ENCODE measurements around the gene CEP20.
"Not testable (repeated sequence)": the region's sequence is repeated elsewhere in the genome, so short reads cannot be mapped to it uniquely, and the experiment has no call there.

CEP20 gene, protein sequence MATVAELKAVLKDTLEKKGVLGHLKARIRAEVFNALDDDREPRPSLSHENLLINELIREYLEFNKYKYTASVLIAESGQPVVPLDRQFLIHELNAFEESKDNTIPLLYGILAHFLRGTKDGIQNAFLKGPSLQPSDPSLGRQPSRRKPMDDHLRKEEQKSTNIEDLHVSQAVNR

DNA sequence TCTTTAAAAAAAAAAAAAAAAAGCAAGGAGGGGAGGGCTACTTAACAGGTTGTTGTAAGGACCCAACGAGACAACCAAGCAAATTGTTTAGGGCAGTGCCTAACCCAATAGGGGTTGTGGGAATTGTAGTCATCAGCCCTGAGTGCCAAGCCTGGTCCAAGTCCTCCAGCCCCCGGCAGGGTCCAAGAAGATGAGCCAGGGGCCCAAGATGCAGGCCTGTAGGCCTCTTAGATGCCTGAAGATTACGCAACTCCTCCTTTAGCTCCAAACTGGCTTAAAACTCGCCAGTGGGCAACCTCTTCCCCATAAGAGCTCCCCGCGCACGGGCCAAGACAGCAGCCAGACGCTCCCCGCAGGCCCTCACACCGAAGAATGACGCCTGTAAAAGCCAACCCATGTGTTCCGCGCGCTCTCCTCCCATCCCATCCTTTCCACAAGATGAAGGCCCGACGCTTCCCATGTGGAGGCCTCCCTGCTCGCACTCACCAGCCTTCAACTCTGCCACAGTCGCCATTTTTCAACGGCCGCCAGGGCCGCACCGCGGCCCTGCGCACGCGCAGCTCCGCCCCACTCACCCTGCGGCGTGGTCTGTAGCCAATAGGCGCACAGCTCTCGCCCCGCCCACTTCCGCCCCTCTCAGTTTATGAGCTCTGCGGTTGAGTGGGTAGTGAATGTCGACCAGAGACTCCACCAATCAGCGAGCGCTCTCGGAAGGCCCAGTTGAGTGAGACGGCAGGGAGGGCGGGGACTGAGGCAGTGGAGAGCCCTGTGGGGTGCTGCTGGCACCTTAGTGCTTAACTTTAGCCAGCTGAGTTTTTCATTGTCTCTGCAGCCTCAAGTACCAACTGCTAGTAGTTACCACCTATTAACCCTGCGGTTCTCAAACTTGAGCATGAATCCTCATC is at the start of gene CEP20:
TSS of gene CEP20 (minus strand) at position 532 of the 905 bp plus-strand sequence. CDS start at position 514, 18 bp downstream.
- peak; percentile 100 for DNase-seq (ENCODE audit: low spot score)

DNA sequence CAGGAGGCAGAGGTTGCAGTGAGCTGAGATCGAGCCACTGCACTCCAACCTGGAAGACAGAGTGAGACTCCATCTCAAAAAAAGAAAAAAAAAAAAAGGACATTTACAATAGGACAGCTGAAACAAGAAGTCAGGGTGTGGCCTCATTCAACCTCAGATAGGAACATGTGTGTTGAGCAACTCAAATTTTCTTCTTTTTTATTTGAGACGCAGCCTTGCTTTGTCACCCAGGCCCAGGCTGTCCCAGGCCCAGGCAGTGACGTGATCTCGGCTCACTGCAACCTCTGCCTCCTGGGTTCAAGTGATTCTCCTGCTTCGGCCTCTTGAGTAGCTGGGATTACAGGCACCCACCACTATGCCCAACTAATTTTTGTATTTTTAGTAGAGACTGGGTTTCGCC is 48.4 kb upstream of the CEP20 start:
- not testable (repeated sequence) for DNase-seq (ENCODE audit: low spot score)

DNA sequence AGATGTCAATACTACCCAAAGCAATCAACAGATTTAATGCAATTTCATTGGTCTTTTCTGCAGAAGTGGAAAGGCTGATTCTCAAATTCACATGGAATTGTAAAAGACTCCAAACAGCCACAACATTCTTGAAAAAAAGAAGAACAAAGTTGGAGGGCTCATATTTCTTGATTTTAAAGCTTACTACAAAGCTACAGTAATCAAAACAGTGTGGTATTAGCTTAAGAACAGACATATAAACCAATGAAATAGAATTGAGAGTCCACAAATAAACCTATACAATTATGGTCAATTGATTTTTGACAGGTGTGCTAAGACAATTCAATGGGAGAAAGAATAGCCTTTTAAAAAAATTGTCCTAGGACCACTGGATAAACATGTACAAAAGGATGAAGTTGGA is 46.6 kb upstream of the CEP20 start:
- DNase-seq (ENCODE audit: low spot score) = no peak

DNA sequence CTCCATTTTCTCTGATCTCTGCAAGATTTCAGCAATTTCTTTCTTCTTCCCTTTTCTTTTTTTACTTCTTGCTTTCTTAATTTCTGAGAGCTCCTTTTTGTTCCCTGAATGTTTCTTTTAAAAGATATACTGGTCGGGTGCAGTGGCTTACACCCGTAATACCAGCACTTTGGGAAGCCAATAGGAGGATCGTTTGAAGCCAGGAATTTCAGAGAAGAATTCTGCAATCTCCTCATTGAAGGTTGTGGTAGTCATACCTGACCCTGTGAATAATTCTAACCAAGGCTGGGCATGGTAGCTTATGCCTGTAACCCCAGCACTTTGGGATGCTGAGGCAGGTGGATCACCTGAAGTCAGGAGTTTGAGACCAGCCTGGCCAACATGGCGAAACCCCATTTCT is 45.4 kb upstream of the CEP20 start:
- no peak for DNase-seq (ENCODE audit: low spot score)

DNA sequence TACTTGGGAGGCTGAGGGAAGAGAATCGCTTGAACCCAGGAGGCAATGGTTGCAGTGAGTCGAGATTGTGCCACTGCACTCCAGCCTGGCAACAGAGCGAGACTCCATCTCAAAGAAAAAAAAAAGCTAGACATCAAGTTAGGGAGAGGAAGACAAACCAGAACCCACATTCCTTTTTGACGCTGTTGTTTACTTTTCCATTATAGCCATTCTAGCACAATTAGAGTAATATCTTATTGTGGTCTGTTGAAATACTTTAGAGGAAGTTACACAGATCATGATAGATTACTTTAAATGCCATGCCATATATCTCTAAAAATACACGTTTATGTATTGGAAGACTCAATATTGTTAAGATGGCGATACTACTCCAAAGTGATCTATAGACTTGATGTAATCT is 44.5 kb upstream of the CEP20 start:
- no peak for DNase-seq (ENCODE audit: low spot score)

DNA sequence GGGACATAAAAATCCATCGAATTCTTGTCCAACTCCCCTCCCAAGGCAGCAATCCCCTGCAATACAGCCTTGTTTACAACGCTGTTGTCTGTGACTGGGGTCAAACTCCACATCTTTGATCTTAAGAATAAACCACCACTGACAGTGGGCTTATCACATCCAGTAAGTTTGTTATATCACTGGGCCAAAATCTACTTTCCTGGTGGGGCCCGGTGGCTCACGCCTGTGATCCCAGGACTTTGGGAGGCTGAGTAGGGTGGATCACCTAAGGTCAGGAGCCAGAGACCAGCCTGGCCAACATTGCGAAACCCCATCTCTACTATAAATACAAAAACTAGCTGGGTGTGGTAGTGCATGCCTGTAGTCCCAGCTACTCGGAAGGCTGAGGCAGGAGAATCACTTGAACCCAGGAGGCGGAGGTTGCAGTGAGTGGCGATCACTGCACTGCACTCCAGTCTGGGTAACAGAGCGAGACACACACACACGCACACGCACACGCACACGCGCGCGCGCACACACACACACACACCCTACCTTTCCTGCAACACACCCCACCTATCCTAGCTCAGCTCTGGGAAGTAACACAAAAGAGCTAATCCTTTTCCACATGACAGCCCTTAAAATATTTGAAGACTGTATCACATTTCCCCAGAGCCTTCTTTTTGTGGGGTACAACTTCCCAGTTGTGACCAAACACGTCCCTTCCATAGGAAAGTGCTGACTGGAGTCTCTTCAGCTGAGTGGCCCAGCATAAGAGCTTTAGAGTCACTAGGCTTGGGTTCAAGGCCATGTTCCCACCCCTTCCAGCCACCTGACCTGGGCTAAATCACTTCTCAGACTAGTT is 40.1 kb upstream of the CEP20 start:
- no peak for DNase-seq (ENCODE audit: low spot score)

DNA sequence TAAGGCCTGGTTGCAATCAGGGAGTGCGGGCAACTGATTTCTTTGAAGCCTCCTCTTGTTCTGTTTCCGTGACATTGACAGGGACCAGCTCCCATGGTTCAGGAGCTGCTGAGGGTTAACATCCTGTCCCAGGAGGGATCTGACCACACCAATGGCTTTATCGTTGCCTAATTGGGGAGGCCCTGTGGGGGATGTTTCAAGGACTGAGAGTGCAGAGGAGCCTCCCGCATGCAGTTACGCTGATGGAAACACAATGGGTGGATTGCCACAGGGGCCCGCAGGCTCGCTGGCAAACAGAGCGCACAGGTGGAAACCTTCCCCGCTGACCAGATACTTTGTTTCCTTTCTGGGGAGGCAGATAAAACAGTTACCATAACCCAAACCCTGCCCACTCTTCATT is 37.2 kb upstream of the CEP20 start:
- DNase-seq (ENCODE audit: low spot score) = no peak

DNA sequence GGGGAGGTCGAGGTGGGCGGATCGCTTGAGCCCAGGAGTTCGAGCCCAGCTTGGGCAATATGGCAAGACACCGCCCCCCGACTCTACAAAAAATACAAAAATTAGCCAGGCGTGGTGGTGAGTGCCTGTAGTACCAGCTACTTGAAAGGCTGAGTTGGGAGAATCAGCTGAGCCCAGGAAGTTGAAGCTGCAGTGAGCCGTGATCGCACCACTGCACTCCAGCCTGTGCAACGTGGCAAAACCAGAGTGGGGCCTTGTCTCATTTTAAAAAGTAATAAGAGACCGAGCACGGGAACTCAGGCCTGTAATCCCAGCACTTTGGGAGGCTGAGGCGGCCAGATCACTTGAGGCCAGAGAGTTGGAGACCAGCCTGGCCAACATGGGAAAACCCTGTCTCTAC is 36.6 kb upstream of the CEP20 start:
- no peak for DNase-seq (ENCODE audit: low spot score)

DNA sequence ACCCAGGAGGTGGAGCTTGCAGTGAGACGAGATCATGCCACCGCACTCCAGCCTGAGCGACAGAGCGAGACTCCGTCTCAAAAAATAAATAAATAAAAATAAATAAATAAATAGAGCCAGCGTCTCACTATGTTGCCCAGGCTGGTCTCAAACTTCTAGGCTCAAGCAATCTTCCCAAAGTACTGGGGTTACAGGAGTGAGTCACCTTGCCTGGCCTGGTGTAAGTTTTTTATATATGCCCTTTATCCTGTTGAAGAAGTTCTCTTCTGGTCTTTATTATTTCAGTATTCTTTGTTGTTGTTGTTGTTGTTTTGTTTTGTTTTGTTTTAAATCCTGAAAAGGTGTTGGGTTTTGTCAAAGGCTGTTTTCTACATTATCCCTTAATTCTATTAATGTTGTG is 30.9 kb upstream of the CEP20 start:
- no peak for DNase-seq (ENCODE audit: low spot score)

DNA sequence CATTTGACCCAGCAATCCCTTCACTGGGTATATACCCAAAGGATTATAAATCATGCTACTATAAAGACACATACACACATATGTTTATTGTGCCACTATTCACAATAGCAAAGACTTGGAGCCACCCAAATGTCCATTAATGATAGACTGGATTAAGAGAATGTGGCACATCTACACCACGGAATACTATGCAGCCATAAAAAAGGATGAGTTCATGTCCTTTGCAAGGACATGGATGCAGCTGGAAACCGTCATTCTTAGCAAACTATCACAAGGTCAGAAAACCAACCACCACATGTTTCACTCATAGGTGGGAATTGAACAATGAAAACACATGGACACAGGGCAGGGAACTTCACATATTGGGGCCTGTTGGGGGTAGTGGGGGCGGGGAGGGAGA is 29.9 kb upstream of the CEP20 start:
- DNase-seq (ENCODE audit: low spot score) = not testable (repeated sequence)

DNA sequence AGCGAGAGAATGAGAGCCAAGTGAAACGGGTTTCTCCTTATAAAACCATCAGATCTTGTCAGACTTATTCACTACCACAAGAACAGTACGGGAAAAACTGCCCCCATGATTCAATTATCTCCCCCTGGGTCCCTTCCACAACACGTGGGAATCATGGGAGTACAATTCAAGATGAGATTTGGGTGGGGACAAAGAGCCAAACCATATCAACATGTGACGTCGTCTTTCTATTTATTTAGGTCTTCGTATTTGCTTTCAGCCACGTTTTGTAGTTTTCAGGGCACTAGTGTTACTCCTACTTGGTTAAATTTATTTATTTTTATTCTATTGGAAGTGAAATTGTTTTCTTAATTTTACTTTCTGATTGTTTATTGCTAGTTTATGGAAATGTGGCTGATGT is 27.9 kb upstream of the CEP20 start:
- DNase-seq (ENCODE audit: low spot score) = no peak

DNA sequence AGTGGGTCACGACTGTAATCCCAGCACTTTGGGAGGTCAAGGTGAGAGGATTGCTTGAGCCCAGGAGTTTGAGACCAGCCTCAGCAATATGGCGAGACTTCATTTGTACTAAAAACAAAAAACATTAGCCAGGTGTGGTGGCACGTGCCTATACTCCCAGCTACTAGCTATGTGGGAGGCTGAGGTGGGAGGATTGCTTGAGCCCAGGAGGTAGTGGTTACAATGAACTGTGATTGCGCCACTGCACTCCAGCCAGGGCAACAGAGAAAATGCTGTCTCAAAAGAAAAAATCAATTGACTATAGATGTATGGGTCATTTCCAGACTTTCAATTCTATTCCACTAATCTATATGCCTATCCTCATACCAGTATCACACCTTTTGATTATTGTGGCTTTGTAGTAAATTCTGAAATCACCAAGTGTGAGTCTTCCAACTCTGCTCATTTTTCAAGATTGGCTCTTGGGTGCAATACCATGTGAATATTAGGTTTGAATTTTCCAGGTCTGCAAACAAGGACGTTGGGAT is 27.2 kb upstream of the CEP20 start:
- peak; percentile 29 for DNase-seq (ENCODE audit: low spot score)

DNA sequence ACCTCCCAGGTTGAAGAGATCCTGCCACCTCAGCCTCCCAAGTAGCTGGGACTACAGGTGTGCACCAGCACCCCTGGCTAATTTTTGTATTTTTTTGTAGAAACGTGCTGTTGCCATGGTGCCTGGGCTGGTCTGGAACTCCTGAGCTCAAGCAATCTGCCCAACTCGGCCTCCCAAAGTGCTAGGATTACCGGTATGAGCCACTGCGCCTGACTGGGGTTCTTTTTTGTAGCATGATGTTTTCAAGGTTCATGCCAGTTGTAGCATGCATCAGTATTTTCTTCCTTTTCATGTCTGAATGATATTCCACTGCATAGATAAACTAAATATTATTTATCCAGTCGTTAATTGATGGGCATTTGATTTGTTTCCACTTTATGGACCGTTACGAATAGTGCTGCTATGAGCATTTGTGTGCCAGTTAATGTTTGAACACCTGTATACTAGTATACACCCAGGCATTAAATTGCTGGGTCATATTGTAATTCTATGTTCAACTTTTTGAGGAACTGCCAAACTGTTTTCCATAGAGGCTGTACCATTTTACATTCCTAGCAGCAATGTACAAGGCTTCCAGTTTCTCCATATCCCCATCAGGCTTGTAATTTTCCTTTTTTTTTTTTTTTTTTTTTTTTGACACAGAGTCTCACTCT is 24.8 kb upstream of the CEP20 start:
- DNase-seq (ENCODE audit: low spot score) = no peak

DNA sequence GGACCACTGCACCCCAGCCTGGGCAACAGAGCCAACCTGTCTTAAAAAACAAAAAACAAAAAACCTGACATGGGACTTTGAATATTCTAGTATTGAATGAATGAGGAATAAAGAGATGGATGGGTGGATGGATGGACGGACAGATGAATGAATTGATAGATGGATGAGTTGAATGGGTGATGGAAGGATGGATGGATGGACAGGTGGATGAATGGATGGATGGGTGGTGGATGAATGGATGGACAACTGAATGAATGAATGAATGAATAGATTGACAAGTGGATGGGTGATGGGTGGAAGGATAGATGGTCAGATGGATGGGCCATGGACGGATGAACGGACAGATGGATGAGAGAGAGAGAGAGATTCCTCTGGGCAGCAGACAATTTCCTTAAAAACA is 22.8 kb upstream of the CEP20 start:
- DNase-seq (ENCODE audit: low spot score) = no peak

DNA sequence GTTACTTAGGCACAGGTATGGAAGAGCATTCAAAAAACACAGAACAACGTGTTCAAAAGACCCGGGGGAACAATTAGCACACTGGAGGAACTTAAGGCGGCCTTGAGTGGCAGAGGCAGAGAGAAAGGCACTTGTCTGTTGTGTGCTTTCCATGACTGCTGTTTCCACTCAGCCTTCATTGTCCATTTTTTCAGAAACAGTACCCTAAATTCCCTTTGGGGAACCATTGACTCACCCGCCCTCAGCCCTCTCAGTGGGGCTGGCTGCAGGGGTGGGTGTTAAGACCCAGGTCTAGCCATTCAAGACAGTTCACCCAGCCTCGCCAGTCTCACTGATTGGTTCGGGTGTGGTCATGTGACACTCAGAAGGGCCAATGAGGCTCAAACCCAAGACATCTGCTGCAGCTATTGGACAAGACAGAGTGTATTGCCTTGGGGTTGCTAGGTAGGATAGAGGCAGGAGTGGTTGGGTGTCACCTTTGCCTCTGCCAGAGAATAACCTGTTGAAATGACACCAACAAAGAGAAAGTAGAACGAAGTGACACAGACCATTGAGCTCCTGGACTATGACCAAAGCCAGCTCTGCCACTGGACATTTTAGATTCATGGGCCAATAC is 19.6 kb upstream of the CEP20 start:
- peak; percentile 31 for DNase-seq (ENCODE audit: low spot score)

DNA sequence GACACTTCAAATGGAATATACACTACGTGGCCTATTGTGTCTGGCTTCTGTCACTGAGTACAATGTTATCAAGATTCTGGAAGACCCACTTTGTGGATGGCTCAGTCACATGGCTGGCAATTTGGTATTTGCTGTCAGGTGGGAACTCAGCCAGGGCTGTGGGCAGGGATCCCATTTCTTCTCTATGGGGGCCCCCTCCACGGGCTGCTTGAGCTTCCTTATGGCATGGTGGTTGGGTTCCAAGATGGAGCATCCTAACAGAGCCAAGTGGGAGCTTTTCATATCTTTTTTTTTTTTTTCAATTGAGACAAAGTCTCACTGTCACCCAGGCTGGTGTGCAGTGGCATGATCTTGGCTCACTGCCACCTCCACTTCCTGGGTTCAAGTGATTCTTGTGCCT is 18.0 kb upstream of the CEP20 start:
- no peak for DNase-seq (ENCODE audit: low spot score)

DNA sequence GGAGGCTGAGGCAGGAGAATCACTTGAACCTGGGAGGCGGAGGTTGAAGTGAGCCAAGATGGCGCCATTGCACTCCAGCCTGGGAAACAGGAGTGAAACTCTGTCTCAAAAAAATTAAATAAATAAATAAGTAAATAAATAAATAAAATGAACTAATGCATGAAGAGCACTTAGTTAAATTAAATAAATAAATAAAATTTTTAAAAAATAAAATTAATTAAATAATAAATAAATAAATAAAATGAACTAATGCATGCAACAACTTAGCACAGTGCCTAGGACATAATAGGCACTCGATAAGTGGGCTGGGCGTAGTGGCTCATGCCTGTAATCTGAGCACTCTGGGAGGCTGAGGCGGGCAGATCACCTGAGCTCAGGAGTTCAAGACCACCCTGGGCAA is 15.6 kb upstream of the CEP20 start:
- no peak for DNase-seq (ENCODE audit: low spot score)

DNA sequence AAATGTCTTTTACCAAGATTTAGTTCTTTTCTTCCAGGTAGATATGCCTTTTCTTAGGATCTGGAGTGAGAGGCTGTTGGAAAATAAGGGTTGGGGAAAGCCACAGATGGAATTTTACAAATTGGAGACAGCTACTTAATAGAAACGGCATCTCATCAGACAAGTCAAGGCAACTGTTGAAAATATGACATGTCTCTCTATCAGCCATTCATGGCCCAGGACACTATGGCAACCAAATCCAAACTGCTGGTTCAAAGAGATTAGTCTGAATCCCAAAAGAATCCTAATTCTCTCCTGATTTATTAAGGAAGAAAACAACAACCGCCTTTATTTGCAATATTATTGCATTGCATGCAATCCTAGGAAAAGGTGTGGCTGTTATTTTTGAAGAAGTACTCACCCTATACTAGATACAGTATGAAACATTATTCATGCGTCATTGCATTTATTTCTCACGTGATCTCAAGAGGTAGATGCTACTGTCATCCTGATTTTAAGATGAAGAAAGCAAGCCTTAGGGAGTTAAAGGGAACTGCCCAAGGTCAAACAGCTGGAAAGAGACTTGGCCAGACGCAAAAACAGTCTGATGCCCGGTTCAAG is 12.6 kb upstream of the CEP20 start:
- DNase-seq (ENCODE audit: low spot score) = no peak

DNA sequence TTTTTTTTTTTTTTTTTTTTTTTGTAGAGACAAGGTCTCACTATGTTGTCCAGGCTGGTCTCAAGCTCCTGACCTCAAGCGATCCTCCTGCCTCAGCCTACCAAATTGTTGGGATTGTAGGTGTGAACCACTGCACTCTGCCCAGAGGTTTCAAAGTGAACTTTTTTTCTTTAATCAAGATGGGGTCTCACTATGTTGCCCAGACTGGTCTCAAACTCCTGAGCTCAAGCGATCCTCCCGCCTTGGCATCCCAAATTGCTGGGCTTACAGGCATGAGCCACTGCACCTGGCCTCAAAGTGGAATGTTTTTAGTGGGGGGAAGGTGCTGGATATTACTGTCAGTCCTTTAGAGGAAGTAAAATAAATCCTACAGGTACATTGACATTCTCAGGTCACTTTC is 12.0 kb upstream of the CEP20 start:
- no peak for DNase-seq (ENCODE audit: low spot score)

DNA sequence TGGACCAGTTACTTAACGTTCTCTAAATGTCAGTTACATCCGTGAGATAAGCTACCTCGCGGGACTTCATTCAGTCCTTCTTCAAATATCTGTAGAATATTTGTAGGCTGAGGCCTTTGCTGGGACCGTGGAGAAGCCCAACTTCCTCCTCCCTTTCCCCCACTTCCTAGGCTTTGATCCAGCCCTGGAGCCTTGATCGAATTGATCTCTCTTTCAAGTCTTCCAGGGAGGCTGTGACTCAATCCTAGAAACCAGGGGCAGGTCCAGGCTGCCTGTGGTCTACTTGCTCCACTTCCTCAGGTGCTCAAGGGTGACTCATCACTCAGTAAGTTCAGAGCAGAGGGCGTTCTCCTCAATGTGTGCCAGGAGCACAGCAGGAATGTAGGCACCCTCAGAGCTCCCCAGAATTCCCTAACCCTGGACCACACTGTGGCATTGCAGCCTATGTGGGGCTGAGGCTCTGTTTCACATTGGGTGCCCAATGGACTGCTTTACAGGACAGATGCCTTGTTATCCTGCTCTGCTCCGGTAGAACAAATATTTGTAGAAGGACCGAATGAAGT is 11.2 kb upstream of the CEP20 start:
- peak; percentile 87 for DNase-seq (ENCODE audit: low spot score)

DNA sequence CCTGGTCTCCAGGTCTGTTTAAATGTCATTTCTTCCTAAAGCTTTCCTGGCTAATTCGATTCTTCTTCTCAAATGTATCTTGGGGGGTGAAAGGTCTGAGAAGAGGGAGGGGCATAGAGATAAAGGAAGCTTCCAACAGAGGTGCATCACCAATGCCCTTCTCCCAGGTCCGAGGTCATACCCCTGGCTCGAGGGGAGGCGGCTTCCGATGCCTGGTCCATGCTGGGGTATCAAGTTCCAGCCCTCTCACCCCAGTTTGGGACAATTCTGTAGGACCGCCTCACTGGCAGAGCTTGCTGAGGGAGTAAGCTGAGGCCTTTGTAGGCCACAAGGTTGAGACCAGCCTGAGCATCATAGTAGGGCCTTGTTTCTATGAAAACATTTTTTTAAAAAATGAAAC is 10.3 kb upstream of the CEP20 start:
- no peak for DNase-seq (ENCODE audit: low spot score)
